ENCODE measurements around the gene SCG3.

SCG3 gene

DNA sequence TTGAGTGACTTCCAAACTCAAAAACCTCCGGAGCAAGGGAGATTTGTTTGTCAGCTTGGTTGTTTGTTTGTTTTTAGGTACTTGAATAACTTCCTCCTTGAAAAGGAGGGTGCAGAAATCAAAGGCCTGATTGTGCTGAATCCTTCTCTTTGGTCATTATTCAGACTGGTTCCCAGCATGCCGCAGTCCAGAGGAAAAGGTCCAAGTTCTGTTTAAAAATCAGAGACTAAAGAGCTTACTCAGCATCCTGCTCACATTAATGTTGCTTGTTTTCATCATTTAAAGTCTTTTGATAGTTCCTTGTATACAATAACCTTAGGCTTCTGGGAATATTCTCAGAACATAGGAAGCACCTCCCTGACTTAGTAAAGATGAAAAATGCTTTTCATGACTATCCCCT lies 982 bp upstream of the SCG3 start:
- DNase-seq = no peak

DNA sequence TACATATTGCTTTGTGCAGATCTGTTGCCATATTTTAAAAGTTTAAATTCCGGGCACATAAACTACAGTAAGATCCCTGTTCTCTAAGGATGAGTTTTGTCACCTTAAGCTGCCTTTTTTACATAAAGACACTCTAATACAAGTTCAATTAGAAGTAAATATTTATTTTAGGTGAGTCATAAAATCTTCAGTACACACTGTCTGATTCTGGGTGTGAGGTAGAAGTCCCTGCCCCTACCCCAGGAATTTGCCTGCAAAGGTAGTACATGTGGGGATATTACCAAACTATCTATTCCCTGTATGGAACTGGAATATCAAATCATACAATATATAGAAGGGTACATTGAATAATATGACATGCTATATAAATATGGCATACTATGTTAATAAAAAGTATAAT lies 6.3 kb downstream of the SCG3 start:
- no peak for DNase-seq

DNA sequence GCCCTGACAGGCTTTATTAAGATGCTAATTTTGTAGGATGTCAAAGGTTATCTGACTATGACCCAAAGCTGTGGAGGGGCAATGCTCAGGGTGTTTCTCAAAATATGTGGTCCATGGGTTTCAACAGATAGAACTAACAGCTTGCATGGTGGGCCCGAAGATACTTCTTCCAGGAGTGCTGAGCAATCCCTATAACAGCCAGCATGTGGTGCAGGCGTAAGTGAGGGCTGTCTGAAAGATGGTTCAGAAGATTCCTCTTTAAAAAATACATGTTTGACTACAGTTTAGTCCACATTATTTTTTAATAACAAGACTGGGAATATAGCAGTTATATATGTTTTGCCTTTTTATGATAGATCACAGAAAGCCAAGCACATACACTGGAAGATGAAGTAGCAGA lies 7.6 kb downstream of the SCG3 start:
- DNase-seq = no peak

DNA sequence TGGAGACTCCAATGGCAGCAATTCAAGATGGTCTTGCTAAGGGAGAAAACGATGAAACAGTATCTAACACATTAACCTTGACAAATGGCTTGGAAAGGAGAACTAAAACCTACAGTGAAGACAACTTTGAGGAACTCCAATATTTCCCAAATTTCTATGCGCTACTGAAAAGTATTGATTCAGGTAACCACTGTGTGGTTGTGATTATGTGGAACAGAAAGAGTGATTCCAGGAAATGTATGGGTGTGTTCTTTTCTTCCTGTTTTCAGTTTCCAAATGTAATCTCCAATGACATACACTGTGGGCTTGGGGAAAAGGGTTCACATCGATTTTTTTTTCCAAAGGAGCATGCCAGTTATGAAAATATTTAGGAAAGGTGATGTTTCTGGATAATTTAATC lies 10.9 kb downstream of the SCG3 start:
- no peak for DNase-seq

DNA sequence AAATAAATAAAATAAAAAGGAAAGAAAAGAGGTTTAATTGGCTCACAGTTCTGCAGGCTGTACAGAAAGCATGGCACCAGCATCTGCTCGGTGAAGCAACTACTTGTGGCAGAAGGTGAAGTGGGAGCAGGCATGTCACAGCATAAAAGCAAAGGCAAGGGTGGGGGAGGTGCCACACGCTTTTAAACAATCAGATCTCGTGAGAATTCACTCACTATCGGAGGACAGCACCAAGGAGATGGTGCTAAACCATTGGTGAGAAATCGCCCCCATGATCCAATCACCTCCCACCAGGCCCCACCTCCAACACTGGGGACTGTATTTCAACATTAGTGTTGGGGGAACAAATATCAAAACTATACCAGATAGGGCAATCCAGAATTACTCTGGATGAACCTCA lies 15.3 kb downstream of the SCG3 start:
- DNase-seq = no peak

DNA sequence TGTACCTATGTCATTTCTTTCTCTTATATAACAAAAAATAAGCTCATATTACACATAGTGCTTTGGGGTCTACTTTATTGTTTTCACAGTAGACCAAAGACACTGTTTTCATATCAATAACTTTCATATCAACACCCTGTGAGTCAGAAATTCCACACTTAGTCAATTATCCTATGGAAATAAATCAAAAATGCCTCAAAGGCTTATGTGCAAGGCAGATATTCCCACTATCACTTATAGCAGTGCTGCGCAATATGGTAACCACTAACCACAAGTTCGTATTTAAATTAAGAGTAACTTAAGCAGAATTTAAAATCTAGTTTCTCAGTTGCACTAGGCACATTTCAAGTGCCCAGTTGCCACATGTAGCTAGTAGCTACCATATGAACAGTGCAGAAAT lies 15.9 kb downstream of the SCG3 start:
- DNase-seq = no peak

DNA sequence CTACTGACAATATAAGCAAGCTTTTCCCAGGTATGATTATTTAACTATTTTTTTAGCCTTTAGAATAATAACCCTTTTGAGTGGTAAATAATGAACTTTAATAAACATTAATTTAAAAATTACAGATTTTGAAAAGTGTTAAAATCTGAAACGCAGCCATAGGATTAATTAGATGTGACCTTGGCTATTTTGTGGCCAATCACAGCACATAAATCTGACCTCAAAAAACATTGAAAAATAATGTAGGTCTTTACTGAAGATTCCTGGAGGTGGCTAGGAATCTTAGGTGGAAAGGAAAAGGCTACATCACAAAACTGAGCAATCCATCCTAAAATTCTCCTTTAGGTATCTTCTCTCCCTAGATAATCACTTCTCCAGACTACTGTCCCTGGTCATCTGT lies 18.1 kb downstream of the SCG3 start:
- no peak for DNase-seq

DNA sequence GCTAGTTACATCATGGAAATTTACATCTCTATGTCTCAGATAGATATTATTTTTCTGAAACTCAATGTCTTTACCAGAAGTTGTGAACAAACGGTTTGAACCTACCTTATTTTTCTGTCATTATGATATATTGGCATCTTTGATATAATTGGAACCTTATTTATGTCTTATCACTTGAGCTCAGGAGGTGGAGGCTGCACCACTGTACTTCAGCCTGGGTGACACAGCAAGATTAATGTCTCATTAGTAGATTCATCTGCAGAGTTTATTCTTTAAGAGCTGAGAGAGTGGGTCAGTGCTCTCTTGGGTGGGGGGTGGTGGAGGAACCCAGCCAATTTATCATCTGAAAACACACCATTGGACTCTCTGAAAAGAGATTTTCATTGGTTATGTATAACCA lies 21.4 kb downstream of the SCG3 start:
- DNase-seq = no peak

DNA sequence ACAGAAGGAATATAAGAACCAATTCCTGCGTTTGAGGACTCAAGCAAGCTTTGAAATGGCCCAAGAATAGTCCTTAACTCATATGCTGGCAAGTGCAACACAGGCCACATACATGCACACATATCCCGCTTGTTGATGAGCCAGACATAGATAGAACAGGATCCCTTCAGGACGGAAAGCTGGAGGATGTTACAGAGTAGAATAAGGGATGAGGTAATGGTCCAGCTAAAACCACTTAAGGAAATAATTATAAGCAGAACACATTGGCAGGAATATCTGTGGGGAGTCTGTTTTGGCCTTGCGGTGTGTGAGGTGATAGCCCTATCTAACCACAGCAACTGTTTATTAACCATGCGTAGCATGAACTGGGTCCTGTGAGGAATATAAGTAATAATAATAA lies 25.0 kb downstream of the SCG3 start:
- DNase-seq = no peak

DNA sequence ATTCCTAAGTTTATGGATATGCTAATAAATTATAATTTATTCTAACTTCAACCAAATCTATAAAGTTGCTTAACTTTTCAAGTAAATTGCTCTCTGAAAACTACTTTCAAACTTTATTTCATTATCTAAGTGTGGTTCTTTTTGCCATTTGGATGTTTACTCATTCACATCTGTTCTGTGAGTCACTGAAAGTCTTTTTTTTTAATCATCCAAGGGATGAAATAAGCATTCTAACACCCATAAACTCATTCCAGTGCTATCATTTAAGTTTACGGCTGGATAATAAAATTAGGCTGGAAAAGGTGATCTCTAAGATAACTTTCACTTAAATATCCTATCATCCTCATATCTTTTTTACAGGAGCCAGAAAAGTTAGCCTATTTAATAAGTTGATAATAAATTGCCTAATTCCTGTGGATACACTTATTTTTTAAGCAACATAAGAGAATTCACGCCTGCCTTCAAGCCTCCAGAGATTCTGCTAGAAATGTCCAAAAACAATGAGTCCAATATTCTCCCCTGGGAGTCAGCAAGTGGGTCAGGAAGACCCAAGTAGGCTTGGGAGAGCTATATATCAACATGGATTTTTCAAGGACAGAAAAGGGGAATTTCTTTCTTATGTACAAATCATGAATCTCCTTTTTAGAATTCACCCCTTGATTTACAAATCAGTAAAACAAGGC lies 25.8 kb downstream of the SCG3 start:
- no peak for DNase-seq

DNA sequence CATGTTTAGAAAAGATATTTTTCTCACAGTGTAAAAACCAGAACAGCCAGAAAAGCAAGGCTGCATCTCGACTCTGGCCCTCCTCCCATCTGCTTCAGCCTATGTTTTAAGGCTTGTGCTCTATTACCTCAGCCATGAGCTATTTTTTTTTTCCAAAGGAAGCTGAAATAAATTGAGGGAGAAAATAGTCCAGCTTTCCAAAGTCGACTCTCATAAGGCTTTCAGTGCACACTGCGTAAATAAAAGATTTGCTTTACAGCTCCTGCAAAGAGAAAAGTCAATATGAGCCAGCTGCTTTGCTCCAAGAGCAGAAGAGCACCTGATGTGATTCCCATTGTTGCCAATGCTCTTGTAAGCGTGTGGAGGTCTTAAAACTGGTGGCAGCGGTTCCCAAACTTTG lies 26.7 kb downstream of the SCG3 start:
- peak; percentile 59 for DNase-seq

DNA sequence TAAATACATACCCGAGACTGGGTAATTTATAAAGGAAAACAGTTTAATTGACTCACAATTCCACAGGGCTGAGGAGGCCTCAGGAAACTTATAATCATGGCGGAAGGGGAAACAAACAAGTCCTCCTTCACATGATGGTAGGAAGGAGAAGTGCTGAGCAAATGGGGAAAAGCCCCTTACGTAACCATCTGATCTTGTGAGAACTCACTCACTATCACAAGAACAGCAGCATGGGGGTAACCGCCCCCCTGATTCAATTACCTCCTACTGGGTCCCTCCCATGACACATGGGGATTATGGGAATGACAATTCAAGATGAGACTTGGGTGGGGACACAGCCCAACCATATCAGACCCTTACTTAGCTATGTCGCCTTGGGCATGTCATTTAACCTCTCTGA lies 27.7 kb downstream of the SCG3 start:
- no peak for DNase-seq

DNA sequence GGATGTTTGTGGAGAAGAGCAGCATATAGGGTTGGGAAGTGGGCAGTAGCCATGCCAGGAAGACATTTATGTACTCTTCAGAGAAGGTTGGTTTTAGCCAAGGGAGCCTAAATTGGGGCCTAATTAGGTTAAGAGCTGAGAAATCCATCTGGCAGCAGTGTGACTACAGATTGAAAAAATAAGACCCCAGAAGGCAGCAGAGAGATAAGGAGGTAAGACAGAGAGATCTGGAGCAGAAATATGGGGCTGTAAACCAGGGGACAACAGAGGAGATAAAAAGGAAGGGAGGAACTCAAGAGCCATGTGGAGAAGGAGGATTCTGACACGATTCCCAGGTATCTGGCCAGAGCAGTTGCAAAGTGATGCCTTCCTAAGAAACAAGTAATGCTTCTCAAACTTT lies 32.9 kb downstream of the SCG3 start:
- DNase-seq = no peak

DNA sequence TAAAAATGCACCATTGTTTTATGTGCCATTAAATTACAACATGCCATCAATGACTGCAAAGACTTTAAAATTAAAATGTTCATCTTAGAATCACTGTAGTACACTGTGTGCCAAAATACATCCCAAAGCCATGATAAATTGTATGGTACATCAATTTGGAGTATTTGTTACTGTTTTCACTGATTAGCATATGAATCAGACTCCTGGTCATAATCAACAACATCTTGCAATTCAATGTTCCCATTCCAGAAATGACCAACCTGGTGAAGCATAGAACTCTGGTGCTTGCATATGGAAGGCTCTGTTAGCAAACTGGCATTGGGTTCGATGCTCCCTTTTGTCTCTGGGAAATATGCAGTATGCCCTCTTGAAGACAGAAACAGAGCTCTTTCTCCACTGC lies 33.6 kb downstream of the SCG3 start:
- DNase-seq = no peak

DNA sequence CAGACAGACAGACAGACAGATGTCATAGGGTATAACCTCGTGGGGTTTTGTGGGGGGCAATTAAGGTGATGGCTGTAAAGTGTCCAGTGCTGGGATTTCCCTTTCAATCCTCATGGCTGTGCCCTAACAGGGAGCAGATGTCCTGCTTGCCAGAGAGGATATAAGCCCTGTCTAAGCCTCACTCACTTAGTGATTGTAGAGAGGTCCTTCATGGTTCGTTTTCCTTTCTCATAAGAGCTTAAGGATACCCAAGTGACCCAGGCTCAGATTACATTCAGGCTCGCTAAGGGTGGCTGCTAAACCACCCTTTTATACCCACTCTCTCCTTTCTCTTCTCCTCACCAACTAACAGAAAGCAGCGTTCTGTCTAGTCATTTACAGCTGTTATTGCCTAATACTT lies 36.9 kb downstream of the SCG3 start:
- DNase-seq = no peak

DNA sequence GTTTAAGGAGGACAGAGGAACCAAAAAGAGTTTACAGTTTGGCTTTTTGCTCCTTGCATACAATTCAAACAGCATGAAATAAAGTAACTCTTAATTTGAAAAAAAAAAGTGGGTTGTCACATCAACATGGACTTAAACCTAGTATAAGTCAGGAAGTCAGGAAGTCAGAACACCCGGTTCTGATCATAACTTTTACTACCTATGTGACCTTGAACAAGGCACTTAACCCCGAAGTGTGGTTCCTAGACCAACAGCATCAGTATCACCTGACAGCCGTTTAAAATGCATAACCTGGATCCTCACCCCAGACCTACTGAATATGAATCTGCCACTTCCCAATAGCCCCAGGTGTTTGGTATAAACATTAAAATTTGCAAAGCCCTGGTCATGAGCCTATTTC lies 37.4 kb downstream of the SCG3 start:
- DNase-seq = no peak

DNA sequence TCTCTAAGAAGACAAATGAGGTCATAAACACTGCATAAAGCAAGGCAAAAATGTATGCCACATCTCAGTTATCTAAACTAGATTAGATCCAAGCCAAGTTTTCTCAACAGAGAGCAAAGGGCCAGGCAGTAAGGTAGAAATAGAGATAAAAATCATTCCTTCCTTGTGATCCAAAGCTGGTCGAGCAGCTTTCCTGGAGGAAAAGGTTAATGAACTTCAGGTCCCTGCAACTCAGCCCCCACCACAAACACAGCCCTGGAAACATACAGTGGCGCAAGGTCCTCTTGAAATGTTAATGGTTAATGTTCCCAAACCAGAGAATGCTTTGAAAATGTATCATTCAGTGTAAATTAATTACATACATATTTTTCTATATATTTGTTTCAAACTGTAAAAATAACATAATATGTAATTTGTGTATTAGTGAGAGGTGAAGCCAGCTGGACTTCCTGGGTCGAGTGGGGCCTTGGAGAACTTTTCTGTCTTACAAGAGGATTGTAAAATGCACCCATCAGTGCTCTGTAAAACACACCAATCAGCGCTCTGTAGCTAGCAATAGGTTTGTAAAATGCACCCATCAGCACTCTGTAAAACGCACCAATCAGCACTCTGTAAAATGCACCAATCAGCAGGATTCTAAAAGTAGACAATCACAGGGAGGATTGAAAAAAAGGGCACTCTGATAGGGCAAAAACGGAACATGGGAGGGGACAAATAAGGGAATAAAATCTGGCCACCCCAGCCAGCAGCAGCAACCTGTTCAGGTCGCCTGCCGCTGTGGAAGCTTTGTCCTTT lies 39.1 kb downstream of the SCG3 start:
- DNase-seq = no peak

DNA sequence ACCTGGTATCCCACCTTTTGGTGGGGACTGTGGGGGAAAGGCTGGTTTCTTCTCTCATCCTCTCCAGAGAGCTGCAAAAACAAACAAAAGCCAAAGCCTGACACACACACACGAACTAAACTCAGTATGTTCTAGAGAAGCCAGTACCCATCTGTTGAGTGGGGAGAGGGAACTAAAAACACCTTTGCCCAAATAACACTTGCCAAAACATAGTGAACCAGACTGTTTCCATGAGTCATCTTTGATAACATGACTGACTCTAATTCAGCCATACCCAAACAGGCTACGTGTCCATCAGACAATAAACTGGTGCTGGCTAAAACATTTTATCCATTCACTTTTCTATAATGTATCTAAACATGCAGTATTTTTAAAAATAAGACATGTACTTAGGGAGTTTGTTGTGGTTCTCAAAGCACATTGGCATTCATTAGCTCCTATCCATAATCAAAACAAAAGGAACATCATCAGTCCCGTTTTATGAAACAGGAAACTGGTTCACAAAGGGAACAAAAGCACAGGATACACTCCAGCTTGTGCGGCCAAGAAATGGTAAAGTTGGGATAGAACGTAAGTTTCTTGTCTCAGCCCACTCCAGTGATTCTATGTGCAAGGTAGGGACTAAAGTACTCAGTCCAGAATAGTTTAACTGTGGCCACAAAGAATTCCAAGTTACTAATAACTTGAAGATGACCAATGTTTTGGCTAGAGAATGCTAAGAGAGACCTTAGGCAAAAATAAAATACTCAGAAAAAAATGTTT lies 40.1 kb downstream of the SCG3 start:
- DNase-seq = no peak

DNA sequence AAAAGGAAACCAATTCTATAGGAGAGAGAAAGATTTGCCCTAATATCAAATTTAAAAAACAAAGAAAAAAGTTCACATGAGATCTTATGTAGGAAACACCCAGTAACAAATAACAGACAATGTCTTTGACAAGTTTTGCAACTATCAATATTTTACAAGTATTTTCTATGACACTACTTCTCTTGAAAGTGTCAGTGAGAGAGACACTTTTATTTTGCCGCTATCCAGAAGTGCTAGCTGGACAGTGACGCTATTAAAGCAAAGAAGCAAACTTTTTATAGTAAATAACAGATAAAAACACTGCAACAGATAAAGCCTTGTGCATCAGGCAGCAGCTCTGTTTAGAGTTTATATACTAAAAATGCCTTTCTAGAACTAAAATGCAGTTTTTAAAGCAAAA lies 42.9 kb downstream of the SCG3 start:
- no peak for DNase-seq

DNA sequence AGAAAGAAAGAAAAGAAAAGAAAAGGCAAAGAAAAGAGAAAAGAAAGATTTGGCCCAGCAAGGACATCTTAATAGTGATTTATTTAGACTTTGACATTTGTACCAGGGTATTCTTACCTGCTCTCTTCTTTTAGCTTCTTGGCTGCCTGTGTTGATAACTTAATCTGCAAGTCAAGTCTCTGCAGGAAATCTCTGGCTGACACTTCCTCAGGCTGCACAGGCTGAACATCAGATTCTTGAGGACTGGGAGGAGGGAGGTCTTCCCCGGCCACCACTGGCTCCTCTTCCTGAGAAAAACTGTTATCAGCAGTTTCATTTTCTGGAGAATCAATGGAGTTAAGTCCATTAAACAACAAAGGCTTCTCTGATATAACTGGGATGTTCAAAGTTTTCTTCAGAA lies 43.4 kb downstream of the SCG3 start:
- no peak for DNase-seq

DNA sequence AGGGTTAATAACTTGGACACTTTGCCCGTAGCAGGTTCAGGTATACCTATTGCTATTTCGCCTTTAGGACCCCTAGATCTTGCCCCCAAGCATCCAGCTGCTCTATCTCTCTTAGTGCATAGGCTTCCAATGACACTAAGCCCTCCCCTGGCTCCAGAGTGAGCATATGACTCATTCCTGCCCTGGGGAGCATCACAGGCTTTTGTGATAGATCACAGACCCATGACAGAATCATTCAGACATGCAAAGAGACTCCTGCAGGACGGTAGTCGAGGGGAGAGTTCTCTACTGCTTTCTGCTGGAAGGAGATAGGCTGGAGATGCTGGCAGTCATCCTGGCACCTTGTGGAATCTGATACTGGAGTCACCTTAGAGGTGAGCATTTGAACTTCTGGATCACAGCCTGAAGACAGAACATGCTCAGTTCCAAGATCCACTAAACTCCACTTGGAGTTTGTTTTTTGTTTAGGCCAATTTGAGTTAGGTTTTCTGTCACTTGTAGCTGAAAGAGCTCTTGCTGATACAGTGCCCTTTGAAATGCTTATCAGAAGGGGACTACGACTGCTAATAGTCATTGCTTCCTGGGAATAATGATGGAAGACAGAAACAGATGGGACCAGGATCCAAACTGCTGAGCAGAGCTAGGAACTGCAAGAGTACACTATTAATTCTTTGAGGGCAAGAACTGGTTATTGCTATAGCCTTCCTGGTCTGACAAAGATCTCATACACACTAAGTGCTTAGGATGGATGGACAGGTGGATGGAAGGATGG lies 45.2 kb downstream of the SCG3 start:
- DNase-seq = no peak

DNA sequence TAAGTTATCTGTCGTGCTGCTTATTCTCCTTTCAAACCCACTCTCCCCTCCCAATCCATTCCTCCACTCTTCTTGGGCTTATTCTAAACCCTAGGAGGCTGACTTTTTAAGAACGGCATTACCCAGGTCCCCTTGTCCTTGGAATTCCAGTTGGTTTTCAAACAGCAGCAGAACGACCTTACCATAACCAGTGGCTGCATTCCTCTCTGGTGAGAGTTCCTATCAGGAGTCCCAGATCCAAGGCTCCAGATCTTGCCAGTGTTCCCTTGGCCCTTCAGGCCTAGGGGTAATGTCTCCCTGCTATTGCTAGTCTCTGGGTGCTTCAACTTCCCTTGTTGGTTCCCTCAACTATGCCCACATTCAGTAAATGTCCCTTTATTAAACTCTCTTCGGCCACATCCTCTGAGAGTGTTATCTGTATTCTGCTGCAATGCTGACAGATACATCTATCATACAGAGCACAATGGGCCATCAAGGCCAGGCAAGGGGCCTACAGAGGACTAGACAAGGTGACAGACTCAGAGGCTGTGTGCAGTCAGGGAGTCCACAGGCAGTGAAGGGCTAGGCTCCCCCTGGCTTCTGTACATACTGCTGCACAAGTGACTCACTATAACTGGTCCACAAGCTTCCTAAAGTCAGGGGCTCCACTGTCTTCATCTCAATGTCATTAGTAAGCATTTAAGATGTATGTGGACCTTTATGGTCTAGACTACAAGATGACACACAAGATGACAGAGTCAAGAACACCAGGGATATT lies 46.0 kb downstream of the SCG3 start:
- DNase-seq = no peak
